GM21576 (cell line): Measurements from ENCODE around the gene GATA5.

Experiments
- ATAC-seq: cut with Tn5 transposase; IDR thresholded peaks from one replicate; pipeline ENCODE4 v1.9.1; 2021; ENCODE audit warnings: mild to moderate bottlenecking, moderate library complexity; ENCODE audit not compliant: unreplicated experiment

GATA5 gene

GRCh38 chr20:62488470-62488869 is 12.7 kb upstream of the GATA5 start:
- no peak for ATAC-seq

- no peak for ATAC-seq
These were observed 12.0 kb upstream of the GATA5 start for GRCh38 chr20:62487561-62488354.

- ATAC-seq, result no peak
These were observed 11.3 kb upstream of the GATA5 start for GRCh38 chr20:62487118-62487517.

- ATAC-seq, result no peak
These were observed 10.7 kb upstream of the GATA5 start for GRCh38 chr20:62486484-62486883.

GRCh38 chr20:62485701-62486089 is 9.9 kb upstream of the GATA5 start:
- ATAC-seq, result no peak

- no peak for ATAC-seq
These were observed 9.4 kb upstream of the GATA5 start for GRCh38 chr20:62485062-62485700.

- ATAC-seq, result no peak
These were observed 8.7 kb upstream of the GATA5 start for GRCh38 chr20:62484478-62484877.

- ATAC-seq, result no peak
These were observed 8.0 kb upstream of the GATA5 start for GRCh38 chr20:62483613-62484458.

GRCh38 chr20:62482974-62483373 is 7.2 kb upstream of the GATA5 start:
- ATAC-seq, result no peak

GRCh38 chr20:62482146-62482809 is 6.5 kb upstream of the GATA5 start:
- ATAC-seq, result no peak

GRCh38 chr20:62481425-62482145 is 5.8 kb upstream of the GATA5 start:
- no peak for ATAC-seq

- ATAC-seq, result no peak
These were observed 4.5 kb upstream of the GATA5 start for GRCh38 chr20:62480318-62480717.

- no peak for ATAC-seq
These were observed 3.9 kb upstream of the GATA5 start for GRCh38 chr20:62479656-62480055.

GRCh38 chr20:62479156-62479555 is 3.4 kb upstream of the GATA5 start:
- ATAC-seq, result no peak

GRCh38 chr20:62477669-62478455 is 2.1 kb upstream of the GATA5 start:
- no peak for ATAC-seq

- no peak for ATAC-seq
These were observed 452 bp upstream of the GATA5 start for GRCh38 chr20:62476056-62476838.

- ATAC-seq, result no peak
These were observed 596 bp downstream of the GATA5 start for GRCh38 chr20:62475027-62475771.

GRCh38 chr20:62474604-62475026 is 1.2 kb downstream of the GATA5 start:
- ATAC-seq, result no peak
